Body of pancreas (tissue), 4 donors: Measurements from ENCODE around the gene TMEM131L.

Source experiments
- CTCF ChIP-seq, 7 experiments: fragments of 450-650 bp in 4 of 7; fragments of 200-600 bp in 3 of 7; sonication (generic) in 3 of 7; IDR thresholded peaks; one replicate each; pipeline ENCODE4 v1.5.1; 2016 to 2019; ENCODE audit warnings: antibody characterized with exemption in 7 of 7
- POLR2A ChIP-seq, 3 donors: fragments of 450-650 bp; IDR thresholded peaks; one replicate each; pipeline ENCODE4 v1.6.1; 2016; ENCODE audit warnings: antibody characterized with exemption in 3 of 3, mild to moderate bottlenecking in 2 of 3

- TF ChIP-seq CTCF (IDR thresholded peaks at IDR 0.05), result no peak
- TF ChIP-seq POLR2A (IDR thresholded peaks at IDR 0.05), result no peak
These were observed 54.7 kb downstream of the TMEM131L start for GRCh38 chr4:153520801-153521329.
